HepG2 (cell line): ENCODE measurements around the gene GORASP2.

Experiments
- FOXM1 ChIP-seq: sonication (generic); formaldehyde crosslinking; IDR thresholded peaks from 2 replicates; pipeline ENCODE4 v1.5.0; 2020; ENCODE audit warnings: missing genetic modification reagents
- FOXO1 ChIP-seq: sonication (generic); formaldehyde crosslinking; IDR thresholded peaks from 2 replicates; pipeline ENCODE4 v1.4.0; 2020; ENCODE audit warnings: missing genetic modification reagents
- GABPB1 ChIP-seq: IDR thresholded peaks from 2 replicates; pipeline ENCODE4 v1.6.1; 2016; ENCODE audit warnings: mild to moderate bottlenecking, missing genetic modification reagents, moderate library complexity, missing compliant biosample characterization
- ZKSCAN8 ChIP-seq: IDR thresholded peaks from 2 replicates; pipeline ENCODE4 v1.6.1; 2016; ENCODE audit warnings: borderline replicate concordance, missing genetic modification reagents, missing compliant biosample characterization
- ZNF33B ChIP-seq: sonication (generic); formaldehyde crosslinking; IDR thresholded peaks from 2 replicates; pipeline ENCODE4 v1.5.1; 2020; ENCODE audit warnings: mild to moderate bottlenecking, missing genetic modification reagents
- TF ChIP-seq, protein P1 (sequence below): sonication (generic); formaldehyde crosslinking; IDR thresholded peaks from 2 replicates; pipeline ENCODE4 v1.5.0; 2020; ENCODE audit warnings: mild to moderate bottlenecking, missing genetic modification reagents, moderate library complexity
- TF ChIP-seq, protein P2 (sequence below): IDR thresholded peaks from 2 replicates; pipeline ENCODE4 v1.6.1; 2016; ENCODE audit warnings: control low read depth
- TF ChIP-seq, protein P3 (sequence below): IDR thresholded peaks from 2 replicates; pipeline ENCODE4 v1.6.1; 2016
- TF ChIP-seq, protein P4 (sequence below): IDR thresholded peaks from 2 replicates; pipeline ENCODE4 v1.6.1; 2016; ENCODE audit warnings: low read depth
- TF ChIP-seq, protein P5 (sequence below): sonication (generic); formaldehyde crosslinking; IDR thresholded peaks from 2 replicates; pipeline ENCODE4 v1.4.0; 2020; ENCODE audit warnings: missing genetic modification reagents

DNA sequence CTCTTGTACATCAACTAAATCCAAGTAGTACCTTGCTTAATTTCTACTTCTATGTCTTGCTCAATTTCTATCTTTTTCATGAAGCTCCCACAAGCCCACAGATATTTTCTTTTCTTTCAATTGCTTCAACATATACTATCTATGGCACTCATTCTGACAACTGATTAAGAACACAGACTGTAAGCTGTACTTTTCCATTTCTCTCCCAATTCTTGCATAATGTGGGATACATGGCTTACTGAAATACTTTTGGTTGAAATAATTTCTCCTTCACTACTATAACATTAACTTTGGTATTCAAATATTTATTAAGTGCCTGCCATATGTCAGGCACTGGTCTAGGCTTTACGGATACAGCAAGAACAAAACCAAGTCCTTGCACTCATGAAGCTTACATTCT is 84.8 kb downstream of the GORASP2 start:
- TF ChIP-seq, protein P1, sequence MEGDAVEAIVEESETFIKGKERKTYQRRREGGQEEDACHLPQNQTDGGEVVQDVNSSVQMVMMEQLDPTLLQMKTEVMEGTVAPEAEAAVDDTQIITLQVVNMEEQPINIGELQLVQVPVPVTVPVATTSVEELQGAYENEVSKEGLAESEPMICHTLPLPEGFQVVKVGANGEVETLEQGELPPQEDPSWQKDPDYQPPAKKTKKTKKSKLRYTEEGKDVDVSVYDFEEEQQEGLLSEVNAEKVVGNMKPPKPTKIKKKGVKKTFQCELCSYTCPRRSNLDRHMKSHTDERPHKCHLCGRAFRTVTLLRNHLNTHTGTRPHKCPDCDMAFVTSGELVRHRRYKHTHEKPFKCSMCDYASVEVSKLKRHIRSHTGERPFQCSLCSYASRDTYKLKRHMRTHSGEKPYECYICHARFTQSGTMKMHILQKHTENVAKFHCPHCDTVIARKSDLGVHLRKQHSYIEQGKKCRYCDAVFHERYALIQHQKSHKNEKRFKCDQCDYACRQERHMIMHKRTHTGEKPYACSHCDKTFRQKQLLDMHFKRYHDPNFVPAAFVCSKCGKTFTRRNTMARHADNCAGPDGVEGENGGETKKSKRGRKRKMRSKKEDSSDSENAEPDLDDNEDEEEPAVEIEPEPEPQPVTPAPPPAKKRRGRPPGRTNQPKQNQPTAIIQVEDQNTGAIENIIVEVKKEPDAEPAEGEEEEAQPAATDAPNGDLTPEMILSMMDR (CRISPR knock-in tag), result no peak
- TF ChIP-seq, protein P2, sequence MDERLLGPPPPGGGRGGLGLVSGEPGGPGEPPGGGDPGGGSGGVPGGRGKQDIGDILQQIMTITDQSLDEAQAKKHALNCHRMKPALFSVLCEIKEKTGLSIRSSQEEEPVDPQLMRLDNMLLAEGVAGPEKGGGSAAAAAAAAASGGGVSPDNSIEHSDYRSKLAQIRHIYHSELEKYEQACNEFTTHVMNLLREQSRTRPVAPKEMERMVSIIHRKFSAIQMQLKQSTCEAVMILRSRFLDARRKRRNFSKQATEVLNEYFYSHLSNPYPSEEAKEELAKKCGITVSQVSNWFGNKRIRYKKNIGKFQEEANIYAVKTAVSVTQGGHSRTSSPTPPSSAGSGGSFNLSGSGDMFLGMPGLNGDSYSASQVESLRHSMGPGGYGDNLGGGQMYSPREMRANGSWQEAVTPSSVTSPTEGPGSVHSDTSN, result no peak
- TF ChIP-seq GABPB1 (CRISPR knock-in tag) (no peak), ZNF33B (CRISPR knock-in tag) (no peak), FOXM1 (no peak), ZKSCAN8 (CRISPR knock-in tag) (no peak), FOXO1 (CRISPR knock-in tag) (no peak)
- TF ChIP-seq, protein P3, sequence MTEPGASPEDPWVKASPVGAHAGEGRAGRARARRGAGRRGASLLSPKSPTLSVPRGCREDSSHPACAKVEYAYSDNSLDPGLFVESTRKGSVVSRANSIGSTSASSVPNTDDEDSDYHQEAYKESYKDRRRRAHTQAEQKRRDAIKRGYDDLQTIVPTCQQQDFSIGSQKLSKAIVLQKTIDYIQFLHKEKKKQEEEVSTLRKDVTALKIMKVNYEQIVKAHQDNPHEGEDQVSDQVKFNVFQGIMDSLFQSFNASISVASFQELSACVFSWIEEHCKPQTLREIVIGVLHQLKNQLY, result no peak
- TF ChIP-seq, protein P4, sequence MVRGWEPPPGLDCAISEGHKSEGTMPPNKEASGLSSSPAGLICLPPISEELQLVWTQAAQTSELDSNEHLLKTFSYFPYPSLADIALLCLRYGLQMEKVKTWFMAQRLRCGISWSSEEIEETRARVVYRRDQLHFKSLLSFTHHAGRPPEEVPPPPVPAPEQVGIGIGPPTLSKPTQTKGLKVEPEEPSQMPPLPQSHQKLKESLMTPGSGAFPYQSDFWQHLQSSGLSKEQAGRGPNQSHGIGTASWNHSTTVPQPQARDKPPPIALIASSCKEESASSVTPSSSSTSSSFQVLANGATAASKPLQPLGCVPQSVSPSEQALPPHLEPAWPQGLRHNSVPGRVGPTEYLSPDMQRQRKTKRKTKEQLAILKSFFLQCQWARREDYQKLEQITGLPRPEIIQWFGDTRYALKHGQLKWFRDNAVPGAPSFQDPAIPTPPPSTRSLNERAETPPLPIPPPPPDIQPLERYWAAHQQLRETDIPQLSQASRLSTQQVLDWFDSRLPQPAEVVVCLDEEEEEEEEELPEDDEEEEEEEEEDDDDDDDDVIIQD (CRISPR knock-in tag), result no peak
- TF ChIP-seq, protein P5, sequence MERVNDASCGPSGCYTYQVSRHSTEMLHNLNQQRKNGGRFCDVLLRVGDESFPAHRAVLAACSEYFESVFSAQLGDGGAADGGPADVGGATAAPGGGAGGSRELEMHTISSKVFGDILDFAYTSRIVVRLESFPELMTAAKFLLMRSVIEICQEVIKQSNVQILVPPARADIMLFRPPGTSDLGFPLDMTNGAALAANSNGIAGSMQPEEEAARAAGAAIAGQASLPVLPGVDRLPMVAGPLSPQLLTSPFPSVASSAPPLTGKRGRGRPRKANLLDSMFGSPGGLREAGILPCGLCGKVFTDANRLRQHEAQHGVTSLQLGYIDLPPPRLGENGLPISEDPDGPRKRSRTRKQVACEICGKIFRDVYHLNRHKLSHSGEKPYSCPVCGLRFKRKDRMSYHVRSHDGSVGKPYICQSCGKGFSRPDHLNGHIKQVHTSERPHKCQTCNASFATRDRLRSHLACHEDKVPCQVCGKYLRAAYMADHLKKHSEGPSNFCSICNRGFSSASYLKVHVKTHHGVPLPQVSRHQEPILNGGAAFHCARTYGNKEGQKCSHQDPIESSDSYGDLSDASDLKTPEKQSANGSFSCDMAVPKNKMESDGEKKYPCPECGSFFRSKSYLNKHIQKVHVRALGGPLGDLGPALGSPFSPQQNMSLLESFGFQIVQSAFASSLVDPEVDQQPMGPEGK (CRISPR knock-in tag), result no peak
